ENCODE results near the gene RLN3.

GRCh38 chr19:14015524-14016035 lies 12.4 kb upstream of the RLN3 start:
- TF ChIP-seq CTCF (IDR thresholded peaks at IDR 0.05) (no peak), POLR2A (IDR thresholded peaks at IDR 0.05) (no peak)
